ENCODE data around the gene WRAP53. TPM values are rescaled to one million over a fixed set of nuclear protein-coding genes. Genes with fewer than 3 reads are reported as not detected.

The WRAP53 gene
- total and polyA plus RNA-seq, 4 donors: 1.8 to 3.3 (median 2.6) TPM

GRCh38 chr17:7676533-7676932 is 11.7 kb upstream of the WRAP53 start:
- WGBS: 91% methylated on average over 5 of the region's 5 CpGs
- H3K27ac ChIP-seq (ENCODE audit: low read depth in 1 of 2, low read length in 2 of 2): no peak overlapping the region
- H3K9ac ChIP-seq (ENCODE audit: low read depth in 1 of 2, low read length in 2 of 2): no peak overlapping the region
- peaks cover 4 to 10% (median 5%) of the 10 kb centered on the region in 4 donors for H3K9me3 ChIP-seq (ENCODE audit: control insufficient read depth in 4 of 4, low read length in 3 of 4)
- H3K27me3 ChIP-seq (ENCODE audit: control insufficient read depth in 4 of 4, insufficient read depth in 4 of 4, low read length in 3 of 4): no peaks in the 10 kb centered on the region
- peaks cover 12 to 37% (median 26%) of the 10 kb centered on the region in 4 donors for H3K36me3 ChIP-seq (ENCODE audit: control insufficient read depth in 4 of 4, insufficient read depth in 3 of 4, low read depth in 1 of 4, low read length in 3 of 4)
- TF ChIP-seq RAD21 (IDR thresholded peaks at IDR 0.05) (no peak), FOXA2 (IDR thresholded peaks at IDR 0.05) (no peak), EGR1 (IDR thresholded peaks at IDR 0.05; ENCODE audit: low read depth in 2 of 2) (no peak), HNF4G (IDR thresholded peaks at IDR 0.05) (no peak), HNF4A (conservative IDR thresholded peaks at IDR 0.05) (no peak), REST (IDR thresholded peaks at IDR 0.05) (no peak), YY1 (IDR thresholded peaks at IDR 0.05) (no peak), TAF1 (conservative IDR thresholded peaks at IDR 0.05) (no peak), ZBTB33 (IDR thresholded peaks at IDR 0.05) (no peak), RXRA (IDR thresholded peaks at IDR 0.05) (no peak), ATF3 (IDR thresholded peaks at IDR 0.05) (no peak), CTCF (IDR thresholded peaks at IDR 0.05; ENCODE audit: low read depth, low read length, missing input control) (no peak)
- no peaks in the 10 kb centered on the region for H3K4me1 ChIP-seq (ENCODE audit: control insufficient read depth in 4 of 4, insufficient read depth in 4 of 4, low read length in 3 of 4)
- DNase-seq (ENCODE audit: low spot score): no peak
- no peak overlapping the region for H3K4me3 ChIP-seq (ENCODE audit: low read depth in 1 of 3, low read length in 3 of 3)

- H3K27ac ChIP-seq (ENCODE audit: low read depth in 1 of 2, low read length in 2 of 2): no peak overlapping the region
- H3K4me3 ChIP-seq (ENCODE audit: low read depth in 1 of 3, low read length in 3 of 3): no peak overlapping the region
- no peaks in the 10 kb centered on the region for H3K4me1 ChIP-seq (ENCODE audit: control insufficient read depth in 4 of 4, insufficient read depth in 4 of 4, low read length in 3 of 4)
- peaks cover 9 to 31% (median 22%) of the 10 kb centered on the region in 4 donors for H3K36me3 ChIP-seq (ENCODE audit: control insufficient read depth in 4 of 4, insufficient read depth in 3 of 4, low read depth in 1 of 4, low read length in 3 of 4)
- no peak overlapping the region for H3K9ac ChIP-seq (ENCODE audit: low read depth in 1 of 2, low read length in 2 of 2)
- peaks cover 4 to 10% (median 5%) of the 10 kb centered on the region in 4 donors for H3K9me3 ChIP-seq (ENCODE audit: control insufficient read depth in 4 of 4, low read length in 3 of 4)
- H3K27me3 ChIP-seq (ENCODE audit: control insufficient read depth in 4 of 4, insufficient read depth in 4 of 4, low read length in 3 of 4): no peaks in the 10 kb centered on the region
- DNase-seq (ENCODE audit: low spot score): no peak
- 85% methylated on average over 10 of the region's 10 CpGs for WGBS
- no peak for TF ChIP-seq YY1 (IDR thresholded peaks at IDR 0.05)
- no peak for TF ChIP-seq RAD21 (IDR thresholded peaks at IDR 0.05)
- no peak for TF ChIP-seq MAX (IDR thresholded peaks at IDR 0.05)
- no peak for TF ChIP-seq HNF4G (IDR thresholded peaks at IDR 0.05)
- TF ChIP-seq FOXA1 (IDR thresholded peaks at IDR 0.05): no peak
- no peak for TF ChIP-seq ZBTB33 (IDR thresholded peaks at IDR 0.05)
- TF ChIP-seq EGR1 (IDR thresholded peaks at IDR 0.05; ENCODE audit: low read depth in 2 of 2): no peak
- TF ChIP-seq GABPA (IDR thresholded peaks at IDR 0.05 in 1 of 2, conservative IDR thresholded peaks at IDR 0.05 in 1 of 2): no peak
- TF ChIP-seq JUND (IDR thresholded peaks at IDR 0.05): no peak
- TF ChIP-seq FOXA2 (IDR thresholded peaks at IDR 0.05): no peak
- no peak for TF ChIP-seq HNF4A (conservative IDR thresholded peaks at IDR 0.05)
- TF ChIP-seq TAF1 (conservative IDR thresholded peaks at IDR 0.05): no peak
- no peak for TF ChIP-seq ATF3 (IDR thresholded peaks at IDR 0.05)
- TF ChIP-seq CTCF (IDR thresholded peaks at IDR 0.05; ENCODE audit: low read depth, low read length, missing input control): no peak
- TF ChIP-seq SP1 (IDR thresholded peaks at IDR 0.05): no peak
These were observed 10.7 kb upstream of the WRAP53 start for GRCh38 chr17:7677388-7678067.

All from liver (tissue), 9 donors.